Peyer's patch (tissue), 4 donors: ENCODE measurements around the gene NT5DC4. TPM values are rescaled to one million over a fixed set of nuclear protein-coding genes. Genes with fewer than 3 reads are reported as not detected.

ENCODE experiments used
- DNase-seq, 3 donors: peaks; one replicate each; pipeline ENCODE4 v3.0.0-alpha.2; 2017 to 2019
- H3K27ac ChIP-seq, 4 donors: fragments of 200-600 bp; sonication (generic); one replicate each; pipeline ENCODE4 v1.5.1; 2016 to 2019
- H3K27me3 ChIP-seq, 2 donors: fragments of 200-600 bp; sonication (generic); one replicate each; pipeline ENCODE4 v1.5.1; 2019
- H3K36me3 ChIP-seq, 3 donors: fragments of 200-600 bp; sonication (generic); one replicate each; pipeline ENCODE4 v1.5.1; 2016 to 2019
- H3K4me1 ChIP-seq, 4 donors: fragments of 200-600 bp; sonication (generic); one replicate each; pipeline ENCODE4 v1.5.1; 2016 to 2019
- H3K4me3 ChIP-seq, 4 donors: fragments of 200-600 bp; sonication (generic); 1 replicate in 3 of 4; 2 replicates in 1 of 4; pipeline ENCODE4 v1.5.1; 2016 to 2019; ENCODE audit warnings: mild to moderate bottlenecking in 1 of 4
- H3K9me3 ChIP-seq, 4 donors: fragments of 200-600 bp; sonication (generic); one replicate each; pipeline ENCODE4 v1.5.1; 2016 to 2019; ENCODE audit warnings: mild to moderate bottlenecking in 1 of 4
- CTCF ChIP-seq, 6 experiments: fragments of 450-650 bp in 4 of 6; fragments of 200-600 bp in 2 of 6; sonication (generic) in 1 of 6; IDR thresholded peaks; one replicate each; pipeline ENCODE4 v1.5.1; 2017 to 2019; ENCODE audit warnings: antibody characterized with exemption in 6 of 6, mild to moderate bottlenecking in 3 of 6, moderate library complexity in 1 of 6
- POLR2A ChIP-seq, 2 donors: fragments of 450-650 bp; IDR thresholded peaks; one replicate each; pipeline ENCODE4 v1.5.1; 2017; ENCODE audit warnings: antibody characterized with exemption in 2 of 2, mild to moderate bottlenecking in 2 of 2, moderate library complexity in 2 of 2
- total RNA-seq, 4 donors: library from RNA; depleted of rRNA; stranded (reverse); fragments of >200 nt; gene quantifications; one replicate each; pipeline ENCODE4 v1.1.0, GENCODE V29; 2016

NT5DC4 gene
- total RNA-seq, 4 donors from 2014 or later = 5.8 TPM; not detected in 3

GRCh38 chr2:112680666-112681101 is 40.1 kb upstream of the NT5DC4 start:
- no peak for TF ChIP-seq POLR2A (IDR thresholded peaks at IDR 0.05)
- TF ChIP-seq CTCF (IDR thresholded peaks at IDR 0.05) = no peak
- DNase-seq = peak in 1 of 3 donors; percentile 34
- Histone ChIP-seq H3K9me3 (no peaks in the 10 kb centered on the region), H3K27ac (no peak overlapping the region), H3K4me3 (no peak overlapping the region), H3K4me1 (no peaks in the 10 kb centered on the region), H3K36me3 (no peaks in the 10 kb centered on the region), H3K27me3 (no peaks in the 10 kb centered on the region)

DNA sequence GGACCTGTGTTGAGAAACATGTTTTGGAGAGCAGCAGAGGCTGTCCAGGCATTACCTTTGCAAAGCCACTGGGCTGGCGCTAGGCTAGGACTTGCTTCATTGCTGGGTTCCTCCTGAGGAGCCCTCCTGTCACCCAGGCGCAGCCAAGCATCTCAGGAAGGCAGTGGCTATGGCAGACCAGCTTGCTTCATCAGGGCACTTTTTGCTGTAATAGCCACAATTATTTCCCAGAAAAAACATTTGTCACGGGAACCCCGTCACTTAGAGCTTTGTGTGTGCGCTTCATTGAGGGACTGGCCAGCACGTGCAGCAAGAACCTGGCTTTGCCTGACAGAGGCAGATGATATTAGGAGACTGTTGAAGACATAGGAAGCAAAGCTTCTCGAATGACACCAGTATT is 38.7 kb upstream of the NT5DC4 start:
- H3K27ac ChIP-seq = no peak overlapping the region
- no peak overlapping the region for H3K4me3 ChIP-seq
- no peaks in the 10 kb centered on the region for H3K27me3 ChIP-seq
- H3K4me1 ChIP-seq = no peaks in the 10 kb centered on the region
- DNase-seq = peak in 1 of 3 donors; percentile 33
- H3K36me3 ChIP-seq = no peaks in the 10 kb centered on the region
- TF ChIP-seq CTCF (IDR thresholded peaks at IDR 0.05) (no peak), POLR2A (IDR thresholded peaks at IDR 0.05) (no peak)
- H3K9me3 ChIP-seq = no peaks in the 10 kb centered on the region

- no peaks in the 10 kb centered on the region for H3K4me1 ChIP-seq
- no peaks in the 10 kb centered on the region for H3K9me3 ChIP-seq
- TF ChIP-seq CTCF (IDR thresholded peaks at IDR 0.05) = no peak
- no peak for TF ChIP-seq POLR2A (IDR thresholded peaks at IDR 0.05)
- peak in 1 of 3 donors; percentile 37 for DNase-seq
- no peaks in the 10 kb centered on the region for H3K27me3 ChIP-seq
- no peak overlapping the region for H3K4me3 ChIP-seq
- no peak overlapping the region for H3K27ac ChIP-seq
- no peaks in the 10 kb centered on the region for H3K36me3 ChIP-seq
These were observed 37.0 kb upstream of the NT5DC4 start for GRCh38 chr2:112683550-112684414.

- H3K27ac ChIP-seq = no peak overlapping the region
- H3K36me3 ChIP-seq = no peaks in the 10 kb centered on the region
- no peaks in the 10 kb centered on the region for H3K9me3 ChIP-seq
- TF ChIP-seq CTCF (IDR thresholded peaks at IDR 0.05) = no peak
- no peak for TF ChIP-seq POLR2A (IDR thresholded peaks at IDR 0.05)
- no peaks in the 10 kb centered on the region for H3K27me3 ChIP-seq
- H3K4me1 ChIP-seq = no peaks in the 10 kb centered on the region
- no peak overlapping the region for H3K4me3 ChIP-seq
- DNase-seq = peak in 1 of 3 donors; percentile 7
These were observed 36.4 kb upstream of the NT5DC4 start for GRCh38 chr2:112684415-112684775.

- H3K36me3 ChIP-seq = no peaks in the 10 kb centered on the region
- no peak overlapping the region for H3K27ac ChIP-seq
- no peak overlapping the region for H3K4me3 ChIP-seq
- H3K4me1 ChIP-seq = no peaks in the 10 kb centered on the region
- H3K27me3 ChIP-seq = no peaks in the 10 kb centered on the region
- DNase-seq = peak in 1 of 3 donors; percentile 9
- peak in 2 of 6 experiments; percentile 25 to 31 for TF ChIP-seq CTCF (IDR thresholded peaks at IDR 0.05)
- TF ChIP-seq POLR2A (IDR thresholded peaks at IDR 0.05) = no peak
- no peaks in the 10 kb centered on the region for H3K9me3 ChIP-seq
These were observed 35.4 kb upstream of the NT5DC4 start for GRCh38 chr2:112685271-112685884.
